GM12874 (cell line): Measurements from ENCODE around the gene ARHGAP42.

Source experiments
- CTCF ChIP-seq: IDR thresholded peaks from 2 replicates; pipeline ENCODE4 v1.5.1; 2011; ENCODE audit warnings: low read depth, mild to moderate bottlenecking, control low read depth, low read length, moderate library complexity; ENCODE audit not compliant: insufficient read depth

ARHGAP42 gene

GRCh38 chr11:100948936-100949335 lies 261.8 kb downstream of the ARHGAP42 start:
- no peak for TF ChIP-seq CTCF

GRCh38 chr11:100949443-100949842 lies 262.4 kb downstream of the ARHGAP42 start:
- no peak for TF ChIP-seq CTCF

- TF ChIP-seq CTCF, result no peak
Observed at GRCh38 chr11:100955318-100955717, 268.2 kb downstream of the ARHGAP42 start.

GRCh38 chr11:100956351-100956750 lies 269.3 kb downstream of the ARHGAP42 start:
- TF ChIP-seq CTCF, result no peak

GRCh38 chr11:100957499-100957898 lies 270.4 kb downstream of the ARHGAP42 start:
- TF ChIP-seq CTCF, result no peak

GRCh38 chr11:100961633-100962032 lies 274.5 kb downstream of the ARHGAP42 start:
- TF ChIP-seq CTCF, result no peak

- TF ChIP-seq CTCF, result no peak
Observed at GRCh38 chr11:100963375-100963774, 276.3 kb downstream of the ARHGAP42 start.

GRCh38 chr11:100964435-100964834 lies 277.3 kb downstream of the ARHGAP42 start:
- TF ChIP-seq CTCF, result no peak
